SU-DHL-6 (cell line): ENCODE data around the gene THAP7.

Experiments
- H2AFZ ChIP-seq: fragments of 200-600 bp; sonication (generic); 2 replicates; pipeline ENCODE4 v1.6.1; 2014; ENCODE audit warnings: low read depth, mild to moderate bottlenecking, moderate library complexity, mixed read lengths, antibody characterized with exemption, low read length; ENCODE audit not compliant: severe bottlenecking
- H3F3A ChIP-seq: fragments of 200-600 bp; shearing (Covaris generic); 2 replicates; pipeline ENCODE4 v1.6.0; 2016; ENCODE audit warnings: antibody characterized with exemption, mild to moderate bottlenecking; ENCODE audit not compliant: insufficient read depth
- H3K27ac ChIP-seq: fragments of 200-600 bp; sonication (generic); 2 replicates; pipeline ENCODE4 v1.5.1; 2016; ENCODE audit warnings: low read depth, mild to moderate bottlenecking, low read length, moderate library complexity, mixed read lengths
- H3K27me3 ChIP-seq: fragments of 200-600 bp; sonication (generic), shearing (Covaris generic); 2 replicates; pipeline ENCODE4 v1.6.0; 2014; ENCODE audit warnings: mild to moderate bottlenecking, low read length
- H3K36me3 ChIP-seq: fragments of 200-600 bp; sonication (generic); 2 replicates; pipeline ENCODE4 v1.6.1; 2014; ENCODE audit warnings: mild to moderate bottlenecking, low read length, mixed read lengths
- H3K4me2 ChIP-seq: fragments of 300-600, 200-600 bp; shearing (Covaris generic), sonication (generic); 2 replicates; pipeline ENCODE4 v1.6.0; 2014; ENCODE audit warnings: low read length, low read depth, mild to moderate bottlenecking; ENCODE audit not compliant: poor library complexity, severe bottlenecking
- H3K4me3 ChIP-seq: fragments of 200-600 bp; sonication (generic); 2 replicates; pipeline ENCODE4 v1.5.1; 2014; ENCODE audit warnings: antibody characterized with exemption, low read length, mild to moderate bottlenecking, mixed read lengths; ENCODE audit not compliant: insufficient read depth, poor library complexity, severe bottlenecking
- H3K79me2 ChIP-seq: fragments of 200-600 bp; sonication (generic); 2 replicates; pipeline ENCODE4 v1.6.1; 2014; ENCODE audit warnings: mild to moderate bottlenecking, low read length, moderate library complexity; ENCODE audit not compliant: insufficient read depth
- H3K9ac ChIP-seq: fragments of 200-600 bp; sonication (generic); 2 replicates; pipeline ENCODE4 v1.7.0; 2014; ENCODE audit warnings: mild to moderate bottlenecking, low read length
- H3K9me2 ChIP-seq: fragments of 200-600 bp; sonication (generic); replicated peaks from 2 replicates; pipeline ENCODE4 v1.6.1; 2014; ENCODE audit warnings: low read length; ENCODE audit not compliant: insufficient read depth
- H3K9me3 ChIP-seq: fragments of 200-600 bp; sonication (generic); 2 replicates; pipeline ENCODE4 v1.6.1; 2014; ENCODE audit warnings: low read length, mixed read lengths; ENCODE audit not compliant: insufficient read depth
- H4K20me1 ChIP-seq: fragments of 200-600 bp; sonication (generic); 2 replicates; pipeline ENCODE4 v1.6.1; 2014; ENCODE audit warnings: low read depth, mild to moderate bottlenecking, antibody characterized with exemption, low read length, moderate library complexity, mixed read lengths
- CTCF ChIP-seq: fragments of 200-600 bp; sonication (generic); IDR thresholded peaks from one replicate; pipeline ENCODE4 v1.5.1; 2017; ENCODE audit warnings: antibody characterized with exemption, mild to moderate bottlenecking, low read length, moderate library complexity; ENCODE audit not compliant: insufficient read depth, poor library complexity, severe bottlenecking
- EZH2phosphoT487 ChIP-seq: fragments of 200-600 bp; sonication (generic), shearing (Covaris generic); conservative IDR thresholded peaks from 2 replicates; pipeline ENCODE4 v1.6.1; 2018; ENCODE audit warnings: mild to moderate bottlenecking, antibody characterized with exemption, low read length, moderate library complexity, mixed read lengths

THAP7 gene

GRCh38 chr22:20989323-20990138 is 12.4 kb downstream of the THAP7 start:
- no peaks in the 10 kb centered on the region for H3K36me3 ChIP-seq
- H3K27ac ChIP-seq, result no peak overlapping the region
- H2AFZ ChIP-seq, result no peak overlapping the region
- no peaks in the 10 kb centered on the region for H3F3A ChIP-seq
- H3K9ac ChIP-seq, result no peak overlapping the region
- TF ChIP-seq CTCF (no peak), EZH2phosphoT487 (no peak)
- H3K9me2 ChIP-seq, result no peaks in the 10 kb centered on the region
- no peaks in the 10 kb centered on the region for H3K9me3 ChIP-seq
- H4K20me1 ChIP-seq, result no peaks in the 10 kb centered on the region
- no peak overlapping the region for H3K4me2 ChIP-seq
- no peak overlapping the region for H3K4me3 ChIP-seq
- no peaks in the 10 kb centered on the region for H3K79me2 ChIP-seq
- H3K27me3 ChIP-seq, result no peaks in the 10 kb centered on the region

GRCh38 chr22:20988573-20989322 is 13.2 kb downstream of the THAP7 start:
- Histone ChIP-seq H3K79me2 (no peaks in the 10 kb centered on the region), H2AFZ (no peak overlapping the region), H3F3A (no peaks in the 10 kb centered on the region), H3K36me3 (no peaks in the 10 kb centered on the region), H3K4me2 (no peak overlapping the region), H3K27me3 (no peaks in the 10 kb centered on the region), H3K4me3 (no peak overlapping the region), H3K9me3 (no peaks in the 10 kb centered on the region), H3K9ac (no peak overlapping the region), H4K20me1 (no peaks in the 10 kb centered on the region), H3K9me2 (no peaks in the 10 kb centered on the region), H3K27ac (no peak overlapping the region)
- TF ChIP-seq EZH2phosphoT487, result no peak
- TF ChIP-seq CTCF, result no peak

DNA sequence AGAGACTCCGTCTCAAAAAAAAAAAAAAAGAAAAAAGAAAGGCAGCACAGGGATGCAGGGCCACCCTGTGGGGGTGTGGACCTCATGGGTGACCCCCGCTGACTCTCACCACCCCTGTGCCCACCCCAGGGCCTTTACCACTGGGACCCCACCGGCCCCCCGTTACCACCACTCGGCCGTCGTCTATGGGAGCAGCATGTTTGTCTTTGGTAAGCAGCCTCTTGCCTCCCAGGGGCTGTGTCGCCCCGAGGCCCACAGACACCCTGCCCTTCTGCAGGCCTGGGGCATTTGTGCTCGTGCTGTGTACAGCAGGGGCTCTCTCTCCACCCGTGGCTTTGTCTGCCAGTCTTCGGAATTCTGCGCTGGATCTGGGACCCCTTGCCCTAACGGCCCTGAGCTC is 14.5 kb downstream of the THAP7 start:
- no peak overlapping the region for H2AFZ ChIP-seq
- H4K20me1 ChIP-seq, result no peaks in the 10 kb centered on the region
- no peak overlapping the region for H3K27ac ChIP-seq
- H3K4me3 ChIP-seq, result no peak overlapping the region
- no peak overlapping the region for H3K9ac ChIP-seq
- H3K4me2 ChIP-seq, result no peak overlapping the region
- no peaks in the 10 kb centered on the region for H3K27me3 ChIP-seq
- H3K36me3 ChIP-seq, result no peaks in the 10 kb centered on the region
- H3K79me2 ChIP-seq, result no peaks in the 10 kb centered on the region
- H3K9me3 ChIP-seq, result no peaks in the 10 kb centered on the region
- TF ChIP-seq CTCF (no peak), EZH2phosphoT487 (no peak)
- H3K9me2 ChIP-seq, result no peaks in the 10 kb centered on the region
- no peaks in the 10 kb centered on the region for H3F3A ChIP-seq
